Keratinocyte (primary cell): ENCODE data around the gene PHLDA3.

Experiments used
- EZH2 ChIP-seq: IDR thresholded peaks from one replicate; pipeline ENCODE4 v1.6.1; 2012; ENCODE audit warnings: inconsistent platforms, mild to moderate bottlenecking, low read length, moderate library complexity
- TF ChIP-seq, protein P1 (sequence below), 3 experiments: IDR thresholded peaks in 1 of 3; conservative IDR thresholded peaks in 1 of 3; optimal IDR thresholded peaks in 1 of 3; 2 replicates in 2 of 3; 3 replicates in 1 of 3; pipeline versions ENCODE3 to v1.5.1; 2011; ENCODE audit warnings: low read length in 3 of 3, mild to moderate bottlenecking in 3 of 3, moderate library complexity in 2 of 3, control low read depth in 1 of 3, inconsistent platforms in 1 of 3; ENCODE audit not compliant: insufficient read depth in 2 of 3; ENCODE audit errors: extremely low read depth in 1 of 3

DNA sequence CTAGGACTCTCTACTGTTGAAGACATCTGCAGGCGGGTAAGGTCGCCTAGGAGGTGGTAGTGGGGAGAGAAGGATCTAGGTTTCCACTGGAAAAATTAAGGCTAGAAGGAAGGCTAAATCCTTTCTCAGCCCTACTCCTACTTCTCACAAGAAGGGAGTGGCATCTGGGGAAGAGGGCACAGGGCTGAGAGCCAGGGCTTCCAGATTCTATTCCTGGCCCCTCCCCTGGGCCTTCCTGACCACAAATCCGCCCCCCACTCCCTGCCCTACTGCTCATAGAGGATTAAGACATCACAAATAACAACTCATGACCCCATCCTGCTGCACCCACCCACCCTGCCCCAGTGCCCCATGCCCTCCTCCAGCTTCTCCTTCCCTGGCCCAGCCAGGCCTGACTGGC, 2.5 kb downstream of the PHLDA3 start:
- no peak for TF ChIP-seq EZH2
- TF ChIP-seq, protein P1, sequence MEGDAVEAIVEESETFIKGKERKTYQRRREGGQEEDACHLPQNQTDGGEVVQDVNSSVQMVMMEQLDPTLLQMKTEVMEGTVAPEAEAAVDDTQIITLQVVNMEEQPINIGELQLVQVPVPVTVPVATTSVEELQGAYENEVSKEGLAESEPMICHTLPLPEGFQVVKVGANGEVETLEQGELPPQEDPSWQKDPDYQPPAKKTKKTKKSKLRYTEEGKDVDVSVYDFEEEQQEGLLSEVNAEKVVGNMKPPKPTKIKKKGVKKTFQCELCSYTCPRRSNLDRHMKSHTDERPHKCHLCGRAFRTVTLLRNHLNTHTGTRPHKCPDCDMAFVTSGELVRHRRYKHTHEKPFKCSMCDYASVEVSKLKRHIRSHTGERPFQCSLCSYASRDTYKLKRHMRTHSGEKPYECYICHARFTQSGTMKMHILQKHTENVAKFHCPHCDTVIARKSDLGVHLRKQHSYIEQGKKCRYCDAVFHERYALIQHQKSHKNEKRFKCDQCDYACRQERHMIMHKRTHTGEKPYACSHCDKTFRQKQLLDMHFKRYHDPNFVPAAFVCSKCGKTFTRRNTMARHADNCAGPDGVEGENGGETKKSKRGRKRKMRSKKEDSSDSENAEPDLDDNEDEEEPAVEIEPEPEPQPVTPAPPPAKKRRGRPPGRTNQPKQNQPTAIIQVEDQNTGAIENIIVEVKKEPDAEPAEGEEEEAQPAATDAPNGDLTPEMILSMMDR (optimal IDR thresholded peaks at IDR 0.05 in 1 of 3, IDR thresholded peaks at IDR 0.05 in 1 of 3, conservative IDR thresholded peaks at IDR 0.05 in 1 of 3; ENCODE audit: extremely low read depth in 1 of 3, insufficient read depth in 2 of 3, low read length in 3 of 3) = no peak
